SK-N-SH (cell line): Measurements from ENCODE around the gene MBNL1. TPM values are rescaled to one million over a fixed set of nuclear protein-coding genes. Genes with fewer than 3 reads are reported as not detected.

Source experiments
- CTCF ChIA-PET: fragments of 300-600, 350-600 bp; formaldehyde crosslinking; extraction: SDS; loops from one replicate; lab custom pipeline; 2021; lab: Yijun Ruan, JAX
- POLR2A ChIA-PET: fragments of 350-600 bp; sonication (Branson Sonifier 250); formaldehyde crosslinking; extraction: SDS; loops from one replicate; lab custom pipeline; 2020; ENCODE audit warnings: antibody characterized with exemption, inconsistent platforms; lab: Yijun Ruan, JAX
- DNase-seq: peaks from one replicate; pipeline ENCODE4 v3.0.0; 2012
- H2AFZ ChIP-seq: fragments of 200-600 bp; sonication (generic); 2 replicates; pipeline ENCODE4 v1.8.1; 2016; ENCODE audit warnings: antibody characterized with exemption, mild to moderate bottlenecking, low read depth
- H3F3A ChIP-seq: fragments of 200-600 bp; sonication (generic); replicated peaks from 2 replicates; pipeline ENCODE3; 2016; ENCODE audit warnings: antibody characterized with exemption, mild to moderate bottlenecking; ENCODE audit not compliant: insufficient read depth
- H3K27ac ChIP-seq, 2 experiments: fragments of 200-500 bp in 1 of 2; fragments of 200-600 bp in 1 of 2; sonication (Bioruptor generic) in 1 of 2; sonication (generic), shearing (Covaris generic) in 1 of 2; 2 replicates each; pipeline versions ENCODE4 v1.5.1 to v1.6.1; 2014 to 2016; ENCODE audit warnings: low read depth in 2 of 2, inconsistent platforms in 1 of 2, low read length in 1 of 2, mild to moderate bottlenecking in 1 of 2, mixed read lengths in 1 of 2
- H3K27me3 ChIP-seq: fragments of 200-600 bp; sonication (generic), shearing (Covaris generic); 2 replicates; pipeline ENCODE4 v1.6.1; 2016; ENCODE audit warnings: mixed run types; ENCODE audit not compliant: insufficient read depth
- H3K36me3 ChIP-seq, 2 experiments: fragments of 200-500 bp in 1 of 2; fragments of 200-600 bp in 1 of 2; sonication (Bioruptor generic) in 1 of 2; sonication (generic) in 1 of 2; replicated peaks in 1 of 2; 2 replicates each; pipeline versions ENCODE3 to v1.5.1; 2014 to 2016; ENCODE audit warnings: low read length in 1 of 2, mild to moderate bottlenecking in 1 of 2; ENCODE audit not compliant: insufficient read depth in 2 of 2, control insufficient read depth in 1 of 2
- H3K4me1 ChIP-seq, 2 experiments: fragments of 200-500 bp in 1 of 2; fragments of 200-600 bp in 1 of 2; sonication (Bioruptor generic) in 1 of 2; sonication (generic), shearing (Covaris generic) in 1 of 2; 2 replicates each; pipeline versions ENCODE4 v1.5.1 to v1.6.1; 2014 to 2016; ENCODE audit warnings: low read depth in 1 of 2, low read length in 1 of 2, mixed run types in 1 of 2; ENCODE audit not compliant: insufficient read depth in 2 of 2, control insufficient read depth in 1 of 2
- H3K4me2 ChIP-seq: fragments of 200-600 bp; sonication (generic), shearing (Covaris generic); 2 replicates; pipeline ENCODE4 v1.6.1; 2017; ENCODE audit warnings: mixed run types
- H3K4me3 ChIP-seq, 2 experiments: fragments of 200-500 bp in 1 of 2; fragments of 200-600 bp in 1 of 2; sonication (Bioruptor generic) in 1 of 2; sonication (generic), shearing (Covaris generic) in 1 of 2; 2 replicates each; pipeline versions ENCODE4 v1.5.1 to v1.8.1; 2014 to 2016; ENCODE audit warnings: low read depth in 2 of 2, inconsistent platforms in 1 of 2, low read length in 1 of 2, mild to moderate bottlenecking in 1 of 2, mixed read lengths in 1 of 2, moderate library complexity in 1 of 2
- H3K79me2 ChIP-seq: fragments of 200-600 bp; sonication (generic); 2 replicates; pipeline ENCODE4 v1.8.1; 2017; ENCODE audit warnings: mild to moderate bottlenecking; ENCODE audit not compliant: insufficient read depth
- H3K9ac ChIP-seq: fragments of 200-600 bp; sonication (generic); 2 replicates; pipeline ENCODE4 v1.6.1; 2017; ENCODE audit warnings: mixed run types
- H3K9me2 ChIP-seq: fragments of 200-600 bp; sonication (generic); 2 replicates; pipeline ENCODE4 v1.6.1; 2017; ENCODE audit warnings: mixed run types
- H3K9me3 ChIP-seq: fragments of 200-600 bp; sonication (generic); 2 replicates; pipeline ENCODE4 v1.6.1; 2017; ENCODE audit warnings: mixed run types, mild to moderate bottlenecking, moderate library complexity
- H4K20me1 ChIP-seq: fragments of 200-600 bp; sonication (generic); 2 replicates; pipeline ENCODE4 v1.6.1; 2017; ENCODE audit warnings: mild to moderate bottlenecking, mixed run types; ENCODE audit not compliant: insufficient read depth
- CHD2 ChIP-seq: fragments of 150-350 bp; IDR thresholded peaks from 2 replicates; pipeline ENCODE4 v1.6.1; 2018; ENCODE audit warnings: low read length; ENCODE audit not compliant: partially characterized antibody
- ELF1 ChIP-seq: IDR thresholded peaks from 2 replicates; pipeline ENCODE4 v1.4.0; 2012
- EP300 ChIP-seq, 2 experiments: IDR thresholded peaks; 2 replicates each; pipeline versions ENCODE4 v1.4.0 to v1.6.1; 2012; ENCODE audit warnings: borderline replicate concordance in 1 of 2, low read depth in 1 of 2, low read length in 1 of 2
- FOXJ3 ChIP-seq: sonication (generic); formaldehyde crosslinking; IDR thresholded peaks from 2 replicates; pipeline ENCODE4 v1.5.1; 2020; ENCODE audit warnings: mild to moderate bottlenecking, missing genetic modification reagents
- GATA2 ChIP-seq: sonication (generic); formaldehyde crosslinking; IDR thresholded peaks from 2 replicates; pipeline ENCODE4 v1.5.0; 2020; ENCODE audit warnings: mild to moderate bottlenecking, missing genetic modification reagents
- IRF3 ChIP-seq: fragments of 150-350 bp; IDR thresholded peaks from 2 replicates; pipeline ENCODE4 v1.6.1; 2016; ENCODE audit warnings: mild to moderate bottlenecking, low read depth, low read length
- JUND ChIP-seq: IDR thresholded peaks from 2 replicates; pipeline ENCODE4 v1.4.0; 2012
- MXI1 ChIP-seq: IDR thresholded peaks from 2 replicates; pipeline ENCODE4 v1.6.1; 2012; ENCODE audit warnings: mild to moderate bottlenecking, low read depth, low read length, improper control_type of control experiment
- NFIC ChIP-seq: IDR thresholded peaks from 2 replicates; pipeline ENCODE4 v1.4.0; 2012; ENCODE audit warnings: borderline replicate concordance
- NRF1 ChIP-seq: IDR thresholded peaks from 2 replicates; pipeline ENCODE4 v1.6.1; 2012; ENCODE audit warnings: low read depth, mild to moderate bottlenecking, low read length
- REST ChIP-seq: IDR thresholded peaks from 2 replicates; pipeline ENCODE4 v1.6.1; 2012; ENCODE audit warnings: mild to moderate bottlenecking, low read depth, low read length, moderate library complexity
- RFX5 ChIP-seq: IDR thresholded peaks from 2 replicates; pipeline ENCODE4 v1.6.1; 2012; ENCODE audit warnings: mild to moderate bottlenecking, improper control_type of control experiment, low read length
- SMC3 ChIP-seq: IDR thresholded peaks from 2 replicates; pipeline ENCODE4 v1.6.1; 2012; ENCODE audit warnings: low read depth, low read length, improper control_type of control experiment
- TCF12 ChIP-seq: IDR thresholded peaks from 2 replicates; pipeline ENCODE4 v1.4.0; 2012
- USF1 ChIP-seq: IDR thresholded peaks from 2 replicates; pipeline ENCODE4 v1.4.0; 2012; ENCODE audit warnings: low read depth, borderline replicate concordance
- YY1 ChIP-seq: IDR thresholded peaks from 2 replicates; pipeline ENCODE4 v1.4.0; 2012; ENCODE audit warnings: low read depth, mild to moderate bottlenecking
- WGBS: methylation state at CpG from one replicate; pipeline ENCODE4 v1.1.6; 2017; ENCODE audit warnings: low lambda C conversion rate; 5-methylcytosine and 5-hydroxymethylcytosine counted together
- polyA plus RNA-seq, 3 experiments: library from polyadenylated mRNA; depleted of rRNA; stranded (reverse); fragments of >200 nt; gene quantifications; 2 replicates each; pipeline ENCODE4 v1.2.3, GENCODE V29; 2012
- TF ChIP-seq, protein P1 (sequence below): fragments of 150-350 bp; IDR thresholded peaks from 2 replicates; pipeline ENCODE4 v1.6.1; 2017; ENCODE audit warnings: antibody characterized with exemption, low read length, low read depth, borderline replicate concordance

MBNL1 gene
- polyA plus RNA-seq, 1 of the 3 experiments (the other 2 are of a cell fraction) = 44.3 TPM

DNA sequence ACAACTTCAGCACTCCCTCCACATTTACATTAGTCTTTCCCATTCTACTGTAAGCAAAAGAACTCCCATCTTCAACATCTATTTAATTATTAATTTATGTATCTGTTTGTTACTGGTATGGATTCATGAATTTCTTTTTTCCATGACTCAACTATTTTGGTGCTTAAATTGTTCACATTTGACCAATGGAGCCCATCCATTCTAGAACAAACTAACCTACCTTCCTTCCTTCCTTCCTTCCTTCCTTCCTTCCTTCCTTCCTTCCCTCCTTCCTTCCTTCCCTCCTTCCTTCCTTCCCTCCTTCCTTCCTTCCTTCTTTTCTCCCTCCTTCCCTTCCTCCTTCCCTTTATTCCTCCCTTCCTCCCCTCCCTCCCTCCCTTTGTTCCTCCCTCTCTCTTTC, 16.8 kb upstream of the MBNL1 start:
- H2AFZ ChIP-seq = no peak overlapping the region
- H3K79me2 ChIP-seq = no peaks in the 10 kb centered on the region
- DNase-seq = no peak
- H3F3A ChIP-seq = peaks cover under 1% of the 10 kb centered on the region
- POLR2A ChIA-PET = no interaction called here
- CTCF ChIA-PET = no interaction called here
- H4K20me1 ChIP-seq = no peaks in the 10 kb centered on the region
- no peak overlapping the region for H3K27ac ChIP-seq
- H3K4me3 ChIP-seq = no peak overlapping the region
- no peaks in the 10 kb centered on the region for H3K9me3 ChIP-seq
- no peaks in the 10 kb centered on the region for H3K4me1 ChIP-seq
- no peaks in the 10 kb centered on the region for H3K9me2 ChIP-seq
- no peaks in the 10 kb centered on the region for H3K27me3 ChIP-seq
- no peak overlapping the region for H3K4me2 ChIP-seq
- TF ChIP-seq GATA2 (CRISPR knock-in tag) (no peak), MXI1 (no peak), TCF12 (no peak), NRF1 (no peak), REST (no peak), CHD2 (no peak), YY1 (no peak), EP300 (IDR thresholded peaks at IDR 0.05; ENCODE audit: borderline replicate concordance in 1 of 2, low read depth in 1 of 2, low read length in 1 of 2) (no peak), SMC3 (no peak), IRF3 (no peak), USF1 (no peak), FOXJ3 (CRISPR knock-in tag) (no peak), ELF1 (no peak)
- H3K36me3 ChIP-seq = no peaks in the 10 kb centered on the region
- no peak overlapping the region for H3K9ac ChIP-seq

GRCh38 chr3:152252755-152253154, 16.0 kb upstream of the MBNL1 start:
- Histone ChIP-seq H3K9ac (no peak overlapping the region), H3K4me1 (no peaks in the 10 kb centered on the region), H3K9me3 (no peaks in the 10 kb centered on the region), H3K27me3 (no peaks in the 10 kb centered on the region), H3K4me3 (no peak overlapping the region), H3K9me2 (no peaks in the 10 kb centered on the region), H3K4me2 (no peak overlapping the region), H3F3A (no peaks in the 10 kb centered on the region), H4K20me1 (no peaks in the 10 kb centered on the region), H3K27ac (no peak overlapping the region), H3K79me2 (no peaks in the 10 kb centered on the region), H3K36me3 (no peaks in the 10 kb centered on the region), H2AFZ (no peak overlapping the region)
- POLR2A ChIA-PET = no interaction called here
- WGBS = 83% methylated on average over 3 of the region's 3 CpGs
- CTCF ChIA-PET = interaction anchor here (1.1 kb wide), 1 partner anchor 69 kb away, joined by 3 read pairs; no protein-coding TSS in a partner anchor
- DNase-seq = no peak
- TF ChIP-seq RFX5 = no peak
- TF ChIP-seq NFIC = no peak
- TF ChIP-seq USF1 = no peak
- TF ChIP-seq REST = no peak
- TF ChIP-seq, protein P1, sequence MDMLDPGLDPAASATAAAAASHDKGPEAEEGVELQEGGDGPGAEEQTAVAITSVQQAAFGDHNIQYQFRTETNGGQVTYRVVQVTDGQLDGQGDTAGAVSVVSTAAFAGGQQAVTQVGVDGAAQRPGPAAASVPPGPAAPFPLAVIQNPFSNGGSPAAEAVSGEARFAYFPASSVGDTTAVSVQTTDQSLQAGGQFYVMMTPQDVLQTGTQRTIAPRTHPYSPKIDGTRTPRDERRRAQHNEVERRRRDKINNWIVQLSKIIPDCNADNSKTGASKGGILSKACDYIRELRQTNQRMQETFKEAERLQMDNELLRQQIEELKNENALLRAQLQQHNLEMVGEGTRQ = no peak
- no peak for TF ChIP-seq JUND
